ENCODE data around the gene TIMM23B.
A peak's percentile ranks its signal among the peaks of the same experiment; 100 is the strongest.
"Not testable (repeated sequence)": the region's sequence is repeated elsewhere in the genome, so short reads cannot be mapped to it uniquely, and the experiment has no call there.

The TIMM23B gene

DNA sequence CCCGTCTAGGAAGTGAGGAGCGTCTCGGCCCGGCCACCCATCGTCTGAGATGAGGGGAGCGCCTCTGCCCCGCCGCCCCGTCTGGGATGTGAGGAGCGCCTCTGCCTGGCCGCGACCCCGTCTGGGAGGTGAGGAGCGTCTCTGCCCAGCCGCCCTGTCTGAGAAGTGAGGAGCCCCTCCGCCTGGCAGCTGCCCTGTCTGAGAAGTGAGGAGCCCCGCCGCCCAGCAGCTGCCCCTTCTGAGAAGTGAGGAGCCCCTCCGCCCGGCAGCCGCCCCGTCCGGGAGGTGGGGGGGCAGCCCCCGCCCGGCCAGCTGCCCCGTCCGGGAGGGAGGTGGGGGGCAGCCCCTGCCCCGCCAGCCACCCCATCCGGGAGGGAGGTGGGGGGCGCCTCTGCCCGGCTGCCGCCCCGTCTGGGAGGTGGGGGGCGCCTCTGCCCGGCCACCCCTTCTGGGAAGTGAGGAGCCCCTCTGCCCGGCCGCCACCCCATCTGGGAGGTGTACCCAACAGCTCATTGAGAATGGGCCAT, 28.5 kb downstream of the TIMM23B start:
- DNase-seq (ENCODE audit: low spot score); in situ Hi-C loops (cut with MboI; ENCODE audit: low sequenced_read_pairs, unreplicated experiment): not testable (repeated sequence)

- DNase-seq (ENCODE audit: low spot score); in situ Hi-C loops (cut with MboI; ENCODE audit: low sequenced_read_pairs, unreplicated experiment): not testable (repeated sequence)
Observed at GRCh38 chr10:49971466-49971865, 29.6 kb downstream of the TIMM23B start.

- in situ Hi-C loops (cut with MboI; ENCODE audit: low sequenced_read_pairs, unreplicated experiment); DNase-seq (ENCODE audit: low spot score): not testable (repeated sequence)
Observed at GRCh38 chr10:49972094-49972493, 30.2 kb downstream of the TIMM23B start.

DNA sequence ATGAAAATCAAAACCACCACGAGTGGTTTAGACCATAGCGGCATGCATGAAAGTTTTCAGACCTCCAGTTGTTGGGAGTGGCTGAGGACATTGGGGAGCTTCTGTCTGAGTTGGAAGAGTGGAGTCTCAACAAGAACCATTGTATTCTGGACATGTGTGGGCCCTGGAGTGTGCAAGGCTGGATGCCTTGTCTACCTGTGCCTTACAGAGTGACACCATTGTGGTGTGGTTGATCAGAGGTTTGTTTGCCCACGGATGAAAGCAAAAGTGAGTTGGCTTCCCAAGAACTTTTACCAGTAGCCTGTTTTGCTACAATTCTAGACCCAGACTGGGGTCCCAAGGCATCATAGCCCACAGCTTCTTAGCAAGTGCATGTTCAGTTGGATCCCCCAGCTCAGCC, 35.9 kb downstream of the TIMM23B start:
- in situ Hi-C loops (cut with MboI; ENCODE audit: low sequenced_read_pairs, unreplicated experiment) = not testable (repeated sequence)

DNA sequence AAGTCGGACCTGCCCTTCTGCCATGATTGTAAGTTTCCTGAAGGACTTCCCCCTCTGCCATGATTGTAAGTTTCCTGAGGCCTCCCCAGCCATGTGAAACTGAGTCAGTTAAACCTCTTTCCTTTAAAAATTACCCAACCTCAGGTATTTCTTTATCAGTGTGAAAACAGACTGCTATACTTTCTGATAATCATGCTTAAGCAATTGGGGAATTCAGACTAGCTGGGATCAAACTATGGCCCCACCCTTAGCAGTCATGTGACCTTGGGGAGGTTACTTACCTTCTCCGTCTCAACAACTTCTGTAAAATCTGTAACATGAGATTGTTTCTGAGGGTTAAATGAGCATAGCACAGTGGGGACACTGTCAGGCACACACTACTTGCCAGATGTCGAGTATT, 45.4 kb downstream of the TIMM23B start:
- DNase-seq (ENCODE audit: low spot score); in situ Hi-C loops (cut with MboI; ENCODE audit: low sequenced_read_pairs, unreplicated experiment): not testable (repeated sequence)

More for the DNA sequence above, 35.9 kb downstream of the TIMM23B start:
- not testable (repeated sequence) for DNase-seq (ENCODE audit: low spot score)

DNA sequence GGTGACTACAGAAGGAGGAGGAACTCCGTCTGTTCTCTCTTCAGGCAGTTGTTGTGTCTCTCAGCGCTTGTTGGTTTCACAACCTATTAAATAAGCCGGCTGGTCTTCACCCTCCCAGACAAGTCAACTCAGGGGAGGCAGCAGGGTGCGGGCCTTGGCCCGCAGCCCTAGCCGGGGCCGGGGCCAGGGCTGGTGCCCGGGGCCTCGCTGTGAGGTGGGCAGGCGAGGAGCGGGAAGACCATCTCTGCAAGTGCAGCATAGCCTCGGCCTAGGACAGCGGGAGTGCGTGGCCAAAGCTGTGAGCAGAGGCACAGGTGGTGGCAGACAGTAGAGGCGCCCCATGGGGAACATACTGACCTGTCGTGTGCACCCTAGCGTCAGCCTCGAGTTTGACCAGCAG, 46.5 kb downstream of the TIMM23B start, which contains the start of gene AGAP6:
AGAP6 (plus strand) TSS at position 31 of the 400 bp plus-strand sequence; CDS start at position 341, 310 bp downstream.
- DNase-seq (ENCODE audit: low spot score); in situ Hi-C loops (cut with MboI; ENCODE audit: low sequenced_read_pairs, unreplicated experiment): not testable (repeated sequence)

DNA sequence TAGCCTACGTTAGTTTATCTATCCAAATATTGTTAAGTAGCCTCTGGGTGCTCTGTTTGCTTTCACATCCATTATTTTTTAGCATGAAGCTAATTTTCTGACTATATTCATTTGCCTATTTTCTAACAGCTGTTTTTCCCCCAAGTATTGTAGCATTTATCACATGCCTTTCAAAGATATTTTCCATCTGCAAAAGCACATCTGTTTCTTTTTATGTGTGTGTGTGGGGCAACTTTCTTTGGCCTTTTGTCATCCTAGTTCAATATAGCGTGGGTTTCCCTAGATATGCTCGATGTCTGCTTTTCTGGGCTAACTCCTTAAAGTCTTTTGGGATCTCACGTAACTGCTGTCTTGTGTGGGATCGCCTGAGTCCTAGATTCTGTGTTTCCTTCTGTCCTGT, 53.5 kb downstream of the TIMM23B start:
- DNase-seq (ENCODE audit: low spot score); in situ Hi-C loops (cut with MboI; ENCODE audit: low sequenced_read_pairs, unreplicated experiment): not testable (repeated sequence)

GRCh38 chr10:50014024-50014423, 72.2 kb downstream of the TIMM23B start:
- in situ Hi-C loops (cut with MboI; ENCODE audit: low sequenced_read_pairs, unreplicated experiment); DNase-seq (ENCODE audit: low spot score): not testable (repeated sequence)

- DNase-seq (ENCODE audit: low spot score); in situ Hi-C loops (cut with MboI; ENCODE audit: low sequenced_read_pairs, unreplicated experiment): not testable (repeated sequence)
Observed at GRCh38 chr10:50015596-50016220, 73.9 kb downstream of the TIMM23B start.

DNA sequence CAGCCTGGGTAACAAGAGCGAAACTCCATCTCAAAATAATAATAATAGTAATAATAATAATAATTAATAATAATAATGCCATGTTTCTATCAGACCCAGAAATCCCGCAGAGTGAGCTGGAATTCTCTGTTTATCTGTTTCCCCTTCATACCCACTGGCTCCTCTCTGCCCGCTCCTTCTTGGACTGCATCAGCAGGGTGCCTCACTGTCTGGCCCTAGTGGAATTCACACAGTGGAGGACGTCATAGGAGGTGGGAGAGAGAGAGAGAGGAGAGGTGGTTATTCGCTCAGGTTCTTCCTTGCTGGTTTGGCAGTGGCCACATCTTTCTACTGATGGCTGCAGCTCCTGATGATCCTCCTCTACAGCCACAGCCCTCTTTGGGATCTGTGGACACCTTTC, 75.1 kb downstream of the TIMM23B start:
- DNase-seq (ENCODE audit: low spot score); in situ Hi-C loops (cut with MboI; ENCODE audit: low sequenced_read_pairs, unreplicated experiment): not testable (repeated sequence)

DNA sequence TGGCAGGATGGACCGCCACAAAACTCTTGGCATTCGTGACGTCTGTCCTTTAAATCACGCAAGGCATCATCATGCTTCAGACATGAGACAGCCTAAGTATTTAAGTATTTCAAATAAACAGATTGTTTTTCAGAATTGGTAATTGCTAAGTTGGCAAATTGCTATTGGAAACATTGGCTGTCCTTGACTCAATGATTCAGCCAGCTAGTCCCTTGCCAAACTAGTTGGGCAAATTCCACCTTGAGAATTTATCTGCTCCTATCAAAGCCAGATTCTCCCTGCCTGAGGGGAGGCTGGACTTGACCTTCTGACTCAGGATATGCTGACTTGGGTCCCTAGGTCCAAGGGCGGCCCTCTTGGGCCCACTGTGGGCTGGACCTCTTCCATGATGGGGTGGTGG, 75.8 kb downstream of the TIMM23B start:
- DNase-seq (ENCODE audit: low spot score); in situ Hi-C loops (cut with MboI; ENCODE audit: low sequenced_read_pairs, unreplicated experiment): not testable (repeated sequence)

GRCh38 chr10:50019279-50019678, 77.4 kb downstream of the TIMM23B start:
- not testable (repeated sequence) for DNase-seq (ENCODE audit: low spot score)

DNA sequence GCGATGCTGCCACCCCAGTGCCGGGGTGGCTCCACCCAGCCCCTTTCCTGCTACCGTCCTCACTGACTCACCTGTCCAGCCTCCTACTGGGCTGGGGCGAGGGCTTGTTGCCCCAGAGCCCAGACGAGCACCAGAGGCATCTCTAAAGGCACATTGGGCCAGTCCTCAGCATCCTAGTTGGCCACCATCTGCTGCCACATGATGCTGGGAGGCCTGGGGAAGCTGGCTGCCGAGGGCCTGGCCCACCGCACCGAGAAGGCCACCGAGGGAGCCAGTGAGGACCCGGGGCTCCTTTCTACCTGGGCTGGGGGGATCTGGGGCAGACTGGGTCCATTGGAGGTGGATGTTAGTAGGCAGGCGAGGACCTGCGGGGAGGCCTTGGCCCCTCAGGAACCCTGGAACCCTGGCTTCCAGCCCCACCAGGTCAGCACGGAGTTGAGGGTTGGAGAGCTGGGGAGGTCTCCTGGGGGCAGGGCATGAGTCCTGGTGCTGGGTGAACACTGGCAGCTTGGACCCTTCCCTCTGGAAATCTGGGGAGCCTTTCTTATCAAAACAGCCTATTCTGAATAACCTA, 78.7 kb downstream of the TIMM23B start:
- DNase-seq (ENCODE audit: low spot score) = peak; percentile 12
- in situ Hi-C loops (cut with MboI; ENCODE audit: low sequenced_read_pairs, unreplicated experiment) = not testable (repeated sequence)

More at GRCh38 chr10:50019279-50019678, 77.4 kb downstream of the TIMM23B start:
- in situ Hi-C loops (cut with MboI; ENCODE audit: low sequenced_read_pairs, unreplicated experiment) = not testable (repeated sequence)

DNA sequence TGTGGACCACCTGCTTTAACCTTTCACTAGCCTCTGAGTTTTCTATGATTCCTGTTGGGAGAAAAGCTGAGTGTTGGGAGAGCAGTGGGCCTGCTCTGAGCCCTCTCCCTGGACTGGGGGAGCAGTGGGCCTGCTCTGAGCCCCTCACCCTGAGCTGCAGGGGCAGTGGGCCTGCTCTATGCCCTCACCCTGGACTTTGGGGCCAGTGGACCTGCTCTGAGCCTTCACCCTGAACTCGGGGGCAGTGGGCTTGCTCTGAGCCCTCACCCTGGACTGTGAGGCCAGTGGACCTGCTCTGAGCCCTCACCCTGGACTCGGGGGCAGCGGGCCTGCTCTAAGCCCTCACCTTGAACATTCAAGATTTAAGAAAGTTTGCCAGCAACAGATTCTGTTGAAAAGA, 79.8 kb downstream of the TIMM23B start:
- DNase-seq (ENCODE audit: low spot score) = peak; percentile 12
- TF ChIP-seq, protein P1, sequence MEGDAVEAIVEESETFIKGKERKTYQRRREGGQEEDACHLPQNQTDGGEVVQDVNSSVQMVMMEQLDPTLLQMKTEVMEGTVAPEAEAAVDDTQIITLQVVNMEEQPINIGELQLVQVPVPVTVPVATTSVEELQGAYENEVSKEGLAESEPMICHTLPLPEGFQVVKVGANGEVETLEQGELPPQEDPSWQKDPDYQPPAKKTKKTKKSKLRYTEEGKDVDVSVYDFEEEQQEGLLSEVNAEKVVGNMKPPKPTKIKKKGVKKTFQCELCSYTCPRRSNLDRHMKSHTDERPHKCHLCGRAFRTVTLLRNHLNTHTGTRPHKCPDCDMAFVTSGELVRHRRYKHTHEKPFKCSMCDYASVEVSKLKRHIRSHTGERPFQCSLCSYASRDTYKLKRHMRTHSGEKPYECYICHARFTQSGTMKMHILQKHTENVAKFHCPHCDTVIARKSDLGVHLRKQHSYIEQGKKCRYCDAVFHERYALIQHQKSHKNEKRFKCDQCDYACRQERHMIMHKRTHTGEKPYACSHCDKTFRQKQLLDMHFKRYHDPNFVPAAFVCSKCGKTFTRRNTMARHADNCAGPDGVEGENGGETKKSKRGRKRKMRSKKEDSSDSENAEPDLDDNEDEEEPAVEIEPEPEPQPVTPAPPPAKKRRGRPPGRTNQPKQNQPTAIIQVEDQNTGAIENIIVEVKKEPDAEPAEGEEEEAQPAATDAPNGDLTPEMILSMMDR (IDR thresholded peaks at IDR 0.05; ENCODE audit: borderline replicate concordance, control extremely low read depth, extremely low read depth, insufficient read depth, missing control alignments) = no peak
- in situ Hi-C loops (cut with MboI; ENCODE audit: low sequenced_read_pairs, unreplicated experiment) = no loop called here
